Measurements from ENCODE around the gene ARHGAP31. TPM values are rescaled to one million over a fixed set of nuclear protein-coding genes. Genes with fewer than 3 reads are reported as not detected.
A peak's percentile ranks its signal among the peaks of the same experiment; 100 is the strongest.

Gene ARHGAP31
- total and polyA plus RNA-seq, 3 experiments from 2014 or later = 3.4 to 25.8 (median 24.2) TPM

- ChIA-PET POLR2A (no interaction called here), CTCF (no interaction called here)
- H3K9me3 ChIP-seq (ENCODE audit: low read length) = no peaks in the 10 kb centered on the region
- Mint-ChIP-seq H3K36me3 (no peaks in the 10 kb centered on the region), H3K27me3 (peaks cover 0 to 1% of the 10 kb centered on the region in 2 donors), H3K27ac (peak overlapping the region in 1 of 8 donors; percentile 56), H3K4me1 (no peaks in the 10 kb centered on the region), H3K9me3 (no peaks in the 10 kb centered on the region), H3K4me3 (no peak overlapping the region)
- no peak overlapping the region for H3K4me3 ChIP-seq (ENCODE audit: low read length)
- DNase-seq = no peak
- no peak overlapping the region for H3K27ac ChIP-seq (ENCODE audit: low read depth, low read length)
- H3K4me1 ChIP-seq (ENCODE audit: insufficient read depth, low read length) = no peaks in the 10 kb centered on the region
- H3K27me3 ChIP-seq (ENCODE audit: insufficient read depth, low read length, poor library complexity, severe bottlenecking) = no peaks in the 10 kb centered on the region
- H3K36me3 ChIP-seq (ENCODE audit: insufficient read depth, low read length) = no peaks in the 10 kb centered on the region
These were observed 65.5 kb downstream of the ARHGAP31 start for GRCh38 chr3:119359476-119360326.

- Histone ChIP-seq H3K9me3 (ENCODE audit: low read length) (no peaks in the 10 kb centered on the region), H3K4me1 (ENCODE audit: insufficient read depth, low read length) (no peaks in the 10 kb centered on the region), H3K27me3 (ENCODE audit: insufficient read depth, low read length, poor library complexity, severe bottlenecking) (no peaks in the 10 kb centered on the region), H3K4me3 (ENCODE audit: low read length) (no peak overlapping the region), H3K36me3 (ENCODE audit: insufficient read depth, low read length) (no peaks in the 10 kb centered on the region), H3K27ac (ENCODE audit: low read depth, low read length) (no peak overlapping the region)
- no peak for DNase-seq
- H3K36me3 Mint-ChIP-seq = peaks cover 0 to 5% (median 0%) of the 10 kb centered on the region in 3 donors
- peak overlapping the region in 1 of 8 donors; percentile 9 for H3K27ac Mint-ChIP-seq
- CTCF ChIA-PET = interaction anchor here (1.0 to 1.2 kb wide), 2 partner anchors 29 to 120 kb away, joined by 3 to 4 read pairs; no protein-coding TSS in a partner anchor
- peaks cover 0 to 1% of the 10 kb centered on the region in 2 donors for H3K27me3 Mint-ChIP-seq
- H3K4me1 Mint-ChIP-seq = no peaks in the 10 kb centered on the region
- H3K9me3 Mint-ChIP-seq = no peaks in the 10 kb centered on the region
- POLR2A ChIA-PET = no interaction called here
- H3K4me3 Mint-ChIP-seq = no peak overlapping the region
These were observed 66.7 kb downstream of the ARHGAP31 start for GRCh38 chr3:119360736-119361462.

- Histone ChIP-seq H3K36me3 (ENCODE audit: insufficient read depth, low read length) (no peaks in the 10 kb centered on the region), H3K4me3 (ENCODE audit: low read length) (no peak overlapping the region), H3K27me3 (ENCODE audit: insufficient read depth, low read length, poor library complexity, severe bottlenecking) (no peaks in the 10 kb centered on the region), H3K27ac (ENCODE audit: low read depth, low read length) (no peak overlapping the region), H3K4me1 (ENCODE audit: insufficient read depth, low read length) (no peaks in the 10 kb centered on the region), H3K9me3 (ENCODE audit: low read length) (no peaks in the 10 kb centered on the region)
- Mint-ChIP-seq H3K27ac (no peak overlapping the region), H3K9me3 (no peaks in the 10 kb centered on the region), H3K4me1 (no peaks in the 10 kb centered on the region), H3K4me3 (no peak overlapping the region), H3K27me3 (peaks cover 0 to 1% of the 10 kb centered on the region in 2 donors), H3K36me3 (peaks cover 0 to 8% (median 0%) of the 10 kb centered on the region in 3 donors)
- ChIA-PET CTCF (no interaction called here), POLR2A (no interaction called here)
- DNase-seq = no peak
These were observed 67.8 kb downstream of the ARHGAP31 start for GRCh38 chr3:119362010-119362409.

- Histone ChIP-seq H3K27ac (ENCODE audit: low read depth, low read length) (no peak overlapping the region), H3K9me3 (ENCODE audit: low read length) (no peaks in the 10 kb centered on the region), H3K27me3 (ENCODE audit: insufficient read depth, low read length, poor library complexity, severe bottlenecking) (no peaks in the 10 kb centered on the region), H3K4me1 (ENCODE audit: insufficient read depth, low read length) (no peaks in the 10 kb centered on the region), H3K4me3 (ENCODE audit: low read length) (no peak overlapping the region), H3K36me3 (ENCODE audit: insufficient read depth, low read length) (no peaks in the 10 kb centered on the region)
- Mint-ChIP-seq H3K27me3 (peaks cover 0 to 1% of the 10 kb centered on the region in 2 donors), H3K4me3 (no peak overlapping the region), H3K4me1 (no peaks in the 10 kb centered on the region), H3K27ac (peak overlapping the region in 1 of 8 donors; percentile 90), H3K36me3 (peaks cover 0 to 13% (median under 1%) of the 10 kb centered on the region in 3 donors), H3K9me3 (no peaks in the 10 kb centered on the region)
- ChIA-PET POLR2A (no interaction called here), CTCF (no interaction called here)
- DNase-seq = no peak
These were observed 69.0 kb downstream of the ARHGAP31 start for GRCh38 chr3:119362940-119363725.

- Mint-ChIP-seq H3K27me3 (peaks cover 0 to 1% of the 10 kb centered on the region in 2 donors), H3K36me3 (peaks cover 0 to 18% (median 10%) of the 10 kb centered on the region in 3 donors), H3K4me3 (no peak overlapping the region), H3K4me1 (no peaks in the 10 kb centered on the region), H3K9me3 (no peaks in the 10 kb centered on the region), H3K27ac (no peak overlapping the region)
- H3K9me3 ChIP-seq (ENCODE audit: low read length) = no peaks in the 10 kb centered on the region
- H3K4me1 ChIP-seq (ENCODE audit: insufficient read depth, low read length) = no peaks in the 10 kb centered on the region
- H3K27ac ChIP-seq (ENCODE audit: low read depth, low read length) = no peak overlapping the region
- H3K4me3 ChIP-seq (ENCODE audit: low read length) = no peak overlapping the region
- no peaks in the 10 kb centered on the region for H3K36me3 ChIP-seq (ENCODE audit: insufficient read depth, low read length)
- no peak for DNase-seq
- ChIA-PET POLR2A (no interaction called here), CTCF (no interaction called here)
- no peaks in the 10 kb centered on the region for H3K27me3 ChIP-seq (ENCODE audit: insufficient read depth, low read length, poor library complexity, severe bottlenecking)
These were observed 70.2 kb downstream of the ARHGAP31 start for GRCh38 chr3:119364401-119364800.

GRCh38 chr3:119365418-119365817 lies 71.2 kb downstream of the ARHGAP31 start:
- Histone ChIP-seq H3K36me3 (ENCODE audit: insufficient read depth, low read length) (no peaks in the 10 kb centered on the region), H3K27ac (ENCODE audit: low read depth, low read length) (no peak overlapping the region), H3K4me3 (ENCODE audit: low read length) (no peak overlapping the region), H3K27me3 (ENCODE audit: insufficient read depth, low read length, poor library complexity, severe bottlenecking) (no peaks in the 10 kb centered on the region), H3K4me1 (ENCODE audit: insufficient read depth, low read length) (no peaks in the 10 kb centered on the region), H3K9me3 (ENCODE audit: low read length) (no peaks in the 10 kb centered on the region)
- DNase-seq = no peak
- no peaks in the 10 kb centered on the region for H3K4me1 Mint-ChIP-seq
- H3K9me3 Mint-ChIP-seq = no peaks in the 10 kb centered on the region
- ChIA-PET CTCF (no interaction called here), POLR2A (no interaction called here)
- no peak overlapping the region for H3K4me3 Mint-ChIP-seq
- H3K27ac Mint-ChIP-seq = no peak overlapping the region
- peaks cover 0 to 18% (median 10%) of the 10 kb centered on the region in 3 donors for H3K36me3 Mint-ChIP-seq
- H3K27me3 Mint-ChIP-seq = peaks cover 0 to 1% of the 10 kb centered on the region in 2 donors

- Histone ChIP-seq H3K36me3 (ENCODE audit: insufficient read depth, low read length) (no peaks in the 10 kb centered on the region), H3K4me1 (ENCODE audit: insufficient read depth, low read length) (no peaks in the 10 kb centered on the region), H3K27ac (ENCODE audit: low read depth, low read length) (no peak overlapping the region), H3K4me3 (ENCODE audit: low read length) (no peak overlapping the region), H3K9me3 (ENCODE audit: low read length) (no peaks in the 10 kb centered on the region), H3K27me3 (ENCODE audit: insufficient read depth, low read length, poor library complexity, severe bottlenecking) (no peaks in the 10 kb centered on the region)
- Mint-ChIP-seq H3K4me1 (no peaks in the 10 kb centered on the region), H3K9me3 (no peaks in the 10 kb centered on the region), H3K27ac (peak overlapping the region in 1 of 8 donors; percentile 19), H3K27me3 (peaks cover 0 to 1% of the 10 kb centered on the region in 2 donors), H3K36me3 (peaks cover 3 to 18% (median 14%) of the 10 kb centered on the region in 3 donors), H3K4me3 (no peak overlapping the region)
- POLR2A ChIA-PET = no interaction called here
- DNase-seq = no peak
- CTCF ChIA-PET = no interaction called here
These were observed 72.8 kb downstream of the ARHGAP31 start for GRCh38 chr3:119367000-119367399.

All from CD8-positive, alpha-beta memory T cell (primary cell).